OCI-LY3 (cell line): ENCODE data around the gene VPS41.

Experiments used
- EZH2phosphoT487 ChIP-seq: fragments of 200-600 bp; shearing (Covaris generic); IDR thresholded peaks from 2 replicates; pipeline ENCODE4 v1.6.1; 2018; ENCODE audit warnings: antibody characterized with exemption, mixed run types, low read depth
- TF ChIP-seq, protein P1 (sequence below): fragments of 200-600, 300-600 bp; sonication (generic); IDR thresholded peaks from 2 replicates; pipeline ENCODE4 v1.5.1; 2014; ENCODE audit warnings: antibody characterized with exemption, low read length, low read depth

DNA sequence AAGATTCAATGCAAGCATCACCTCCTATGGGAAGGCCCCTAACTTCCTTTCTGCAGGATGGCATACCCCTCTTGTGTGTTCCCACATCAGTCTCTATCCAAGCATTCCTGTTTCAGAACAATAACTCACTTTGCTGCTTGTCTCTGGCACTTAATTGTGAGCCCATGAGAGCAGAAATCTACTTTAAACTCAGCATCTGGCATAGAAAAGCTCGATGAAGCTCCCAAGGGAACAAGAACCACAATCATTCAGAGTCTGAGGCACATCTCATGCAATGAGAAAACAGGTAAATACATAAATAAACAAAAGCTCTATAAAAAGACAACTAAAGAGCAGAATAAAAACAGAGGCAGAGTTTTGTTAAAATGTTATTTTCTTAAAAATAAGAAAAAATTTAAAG is 66.2 kb downstream of the VPS41 start:
- TF ChIP-seq, protein P1, sequence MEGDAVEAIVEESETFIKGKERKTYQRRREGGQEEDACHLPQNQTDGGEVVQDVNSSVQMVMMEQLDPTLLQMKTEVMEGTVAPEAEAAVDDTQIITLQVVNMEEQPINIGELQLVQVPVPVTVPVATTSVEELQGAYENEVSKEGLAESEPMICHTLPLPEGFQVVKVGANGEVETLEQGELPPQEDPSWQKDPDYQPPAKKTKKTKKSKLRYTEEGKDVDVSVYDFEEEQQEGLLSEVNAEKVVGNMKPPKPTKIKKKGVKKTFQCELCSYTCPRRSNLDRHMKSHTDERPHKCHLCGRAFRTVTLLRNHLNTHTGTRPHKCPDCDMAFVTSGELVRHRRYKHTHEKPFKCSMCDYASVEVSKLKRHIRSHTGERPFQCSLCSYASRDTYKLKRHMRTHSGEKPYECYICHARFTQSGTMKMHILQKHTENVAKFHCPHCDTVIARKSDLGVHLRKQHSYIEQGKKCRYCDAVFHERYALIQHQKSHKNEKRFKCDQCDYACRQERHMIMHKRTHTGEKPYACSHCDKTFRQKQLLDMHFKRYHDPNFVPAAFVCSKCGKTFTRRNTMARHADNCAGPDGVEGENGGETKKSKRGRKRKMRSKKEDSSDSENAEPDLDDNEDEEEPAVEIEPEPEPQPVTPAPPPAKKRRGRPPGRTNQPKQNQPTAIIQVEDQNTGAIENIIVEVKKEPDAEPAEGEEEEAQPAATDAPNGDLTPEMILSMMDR: no peak
- TF ChIP-seq EZH2phosphoT487: no peak
